ENCODE results near the gene MLF2.
A peak's percentile ranks its signal among the peaks of the same experiment; 100 is the strongest.

The MLF2 gene, protein sequence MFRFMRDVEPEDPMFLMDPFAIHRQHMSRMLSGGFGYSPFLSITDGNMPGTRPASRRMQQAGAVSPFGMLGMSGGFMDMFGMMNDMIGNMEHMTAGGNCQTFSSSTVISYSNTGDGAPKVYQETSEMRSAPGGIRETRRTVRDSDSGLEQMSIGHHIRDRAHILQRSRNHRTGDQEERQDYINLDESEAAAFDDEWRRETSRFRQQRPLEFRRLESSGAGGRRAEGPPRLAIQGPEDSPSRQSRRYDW

GRCh38 chr12:6752921-6753771 is at the start of gene MLF2:
Gene MLF2 (minus strand): TSS chr12:6753141. CDS start chr12:6752334, 807 bp downstream.
- peak within 1 kb of the TSS; percentile 95 for H3K4me3 ChIP-seq (ENCODE audit: low read depth, low read length)
- peak; percentile 98 for DNase-seq (ENCODE audit: low read depth)

GRCh38 chr12:6799147-6799546 is 46.2 kb upstream of the MLF2 start:
- DNase-seq (ENCODE audit: low read depth), result no peak
- no peak overlapping the region for H3K4me3 ChIP-seq (ENCODE audit: low read depth, low read length)

GRCh38 chr12:6796576-6796975 is 43.6 kb upstream of the MLF2 start:
- DNase-seq (ENCODE audit: low read depth), result no peak
- no peak overlapping the region for H3K4me3 ChIP-seq (ENCODE audit: low read depth, low read length)

- DNase-seq (ENCODE audit: low read depth), result no peak
- no peak overlapping the region for H3K4me3 ChIP-seq (ENCODE audit: low read depth, low read length)
Observed at GRCh38 chr12:6795088-6795487, 42.1 kb upstream of the MLF2 start.

DNA sequence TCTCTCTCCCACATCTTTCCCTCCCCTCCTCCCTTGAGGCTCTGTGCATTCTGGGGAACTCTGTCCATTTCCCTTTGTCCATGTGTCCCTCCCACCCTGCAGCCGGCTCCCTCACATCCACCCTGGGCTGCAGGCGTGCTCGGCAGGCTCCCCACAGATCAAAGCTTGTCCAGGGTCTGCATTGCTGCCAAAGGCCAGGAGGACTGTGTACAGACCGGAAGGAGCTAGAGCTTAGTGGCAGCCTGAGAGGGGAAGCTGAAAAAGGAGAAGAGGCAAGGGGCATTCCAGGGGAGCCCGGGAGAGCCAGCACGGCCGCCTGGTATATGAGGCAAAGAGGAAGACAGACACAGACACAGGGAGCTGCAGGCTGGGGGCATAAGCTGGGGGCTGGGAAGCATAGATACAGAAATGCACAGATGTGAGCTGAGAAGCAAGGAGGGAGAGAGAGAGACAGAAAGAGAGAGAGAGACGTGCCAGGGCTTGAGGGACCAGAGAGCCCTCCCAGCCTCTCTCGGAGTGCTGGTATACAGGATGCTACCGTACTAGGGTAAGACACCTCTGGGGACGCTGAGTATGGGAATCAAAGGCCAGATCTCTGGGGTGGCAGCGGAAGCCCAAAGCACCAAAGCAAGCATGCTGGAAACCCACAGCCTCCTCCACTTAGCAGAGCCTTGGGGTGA is 39.7 kb upstream of the MLF2 start:
- DNase-seq (ENCODE audit: low read depth), result no peak
- no peak overlapping the region for H3K4me3 ChIP-seq (ENCODE audit: low read depth, low read length)

- no peak overlapping the region for H3K4me3 ChIP-seq (ENCODE audit: low read depth, low read length)
- no peak for DNase-seq (ENCODE audit: low read depth)
Observed at GRCh38 chr12:6791931-6792520, 39.1 kb upstream of the MLF2 start.

DNA sequence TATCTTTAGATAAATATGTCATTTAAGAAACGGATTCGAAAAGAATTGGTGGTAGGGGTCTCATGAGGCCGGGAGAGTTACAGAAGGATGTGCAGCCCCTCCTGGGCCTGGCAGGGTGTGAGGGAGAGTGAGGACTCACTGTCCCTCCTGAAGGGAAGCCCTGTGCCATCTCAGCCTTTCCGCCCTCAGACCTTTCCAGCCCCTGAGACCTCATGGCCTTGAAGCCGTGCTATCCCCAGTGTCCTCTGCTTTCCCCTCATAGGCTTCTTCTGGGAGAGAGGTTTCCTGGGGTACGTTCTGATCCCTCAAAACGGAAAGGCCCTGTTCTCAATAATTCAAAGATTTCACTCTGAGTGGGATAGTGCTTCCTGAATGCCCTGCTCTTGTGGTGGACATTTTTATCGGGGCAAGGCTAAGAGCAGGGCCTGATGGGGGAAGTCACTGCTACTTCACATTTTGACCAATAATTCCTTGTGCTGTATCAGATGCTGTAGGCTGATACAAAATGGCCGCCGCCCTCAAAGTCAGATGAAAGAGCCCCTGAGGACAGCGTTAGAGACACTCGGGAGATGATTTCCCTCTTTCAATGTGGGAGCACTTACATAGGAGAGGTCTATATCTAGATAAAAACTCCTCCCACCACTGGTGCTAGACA is 37.7 kb upstream of the MLF2 start:
- DNase-seq (ENCODE audit: low read depth), result no peak
- no peak overlapping the region for H3K4me3 ChIP-seq (ENCODE audit: low read depth, low read length)

DNA sequence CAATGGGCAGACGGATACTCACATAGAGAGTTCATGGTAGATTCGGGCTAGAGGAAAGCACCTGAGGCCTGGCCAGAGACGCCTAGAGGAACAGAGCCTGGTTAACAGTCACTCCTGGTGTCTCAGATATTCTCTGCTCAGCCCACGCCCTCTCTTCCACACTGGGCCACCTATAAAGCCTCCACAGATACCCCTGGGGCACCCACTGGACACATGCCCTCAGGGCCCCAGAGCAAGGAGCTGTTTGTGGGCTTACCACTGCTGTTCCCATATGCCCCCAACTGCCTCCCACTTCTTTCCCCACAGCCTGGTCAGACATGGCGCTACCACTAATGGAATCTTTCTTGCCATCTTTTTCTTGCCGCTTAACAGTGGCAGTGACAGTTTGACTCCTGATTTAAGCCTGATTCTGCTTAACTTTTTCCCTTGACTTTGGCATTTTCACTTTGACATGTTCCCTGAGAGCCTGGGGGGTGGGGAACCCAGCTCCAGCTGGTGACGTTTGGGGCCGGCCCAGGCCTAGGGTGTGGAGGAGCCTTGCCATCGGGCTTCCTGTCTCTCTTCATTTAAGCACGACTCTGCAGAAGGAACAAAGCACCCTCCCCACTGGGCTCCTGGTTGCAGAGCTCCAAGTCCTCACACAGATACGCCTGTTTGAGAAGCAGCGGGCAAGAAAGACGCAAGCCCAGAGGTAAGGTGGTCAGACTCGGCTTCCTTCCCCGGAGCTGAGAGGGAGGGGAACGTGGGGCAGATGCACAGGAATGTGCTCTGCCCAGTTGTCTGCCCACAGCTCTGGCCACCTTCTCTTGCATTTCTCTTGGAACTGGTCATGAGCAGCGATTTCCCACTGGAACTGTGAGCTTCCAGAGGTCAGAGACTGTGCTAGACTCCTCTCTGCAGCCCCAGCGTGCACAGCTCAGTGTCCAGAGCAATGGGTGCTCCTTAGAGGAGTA is 36.3 kb upstream of the MLF2 start, which contains the start of gene CD4:
Gene CD4 (plus strand): TSS at position 557 of the 953 bp plus-strand sequence. CDS start 10,611 bp downstream, outside the sequence.
- H3K4me3 ChIP-seq (ENCODE audit: low read depth, low read length), result no peak within 1 kb of the TSS
- DNase-seq (ENCODE audit: low read depth), result no peak

- no peak for DNase-seq (ENCODE audit: low read depth)
Observed at GRCh38 chr12:6787309-6787708, 34.4 kb upstream of the MLF2 start.

DNA sequence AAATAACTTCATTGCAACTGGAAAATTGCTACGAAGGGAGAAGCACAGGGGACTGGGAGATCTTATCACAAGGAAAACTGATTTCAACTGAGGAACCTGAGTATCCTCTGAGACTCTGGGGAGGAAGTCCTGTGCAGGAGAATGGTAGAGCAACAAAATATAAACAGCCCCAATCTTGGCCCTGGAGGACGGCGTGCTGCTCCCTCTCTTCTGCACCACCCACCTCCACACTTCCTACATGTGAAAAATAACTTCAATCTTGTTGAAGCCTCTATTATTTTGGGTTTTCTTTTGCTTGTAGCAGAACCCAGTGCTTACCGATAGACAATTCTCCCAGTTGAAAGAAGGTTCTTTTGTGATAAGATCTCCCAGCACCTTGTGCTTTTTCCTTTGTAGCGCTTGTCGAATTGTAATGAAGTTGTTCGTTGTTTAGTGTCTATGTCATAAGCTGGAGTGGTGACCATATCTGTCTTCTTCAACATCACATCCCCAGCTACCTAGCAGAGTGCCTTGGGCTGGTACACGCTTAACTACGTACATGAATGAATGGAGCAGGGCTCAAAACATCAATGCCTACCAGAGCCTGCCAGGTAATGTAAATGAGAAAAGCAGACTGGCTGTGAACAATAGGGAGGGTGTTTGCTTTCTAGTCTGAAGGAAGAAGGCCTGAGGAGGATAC is 33.6 kb upstream of the MLF2 start:
- H3K4me3 ChIP-seq (ENCODE audit: low read depth, low read length), result no peak overlapping the region
- no peak for DNase-seq (ENCODE audit: low read depth)

More at GRCh38 chr12:6787309-6787708, 34.4 kb upstream of the MLF2 start:
- no peak overlapping the region for H3K4me3 ChIP-seq (ENCODE audit: low read depth, low read length)

DNA sequence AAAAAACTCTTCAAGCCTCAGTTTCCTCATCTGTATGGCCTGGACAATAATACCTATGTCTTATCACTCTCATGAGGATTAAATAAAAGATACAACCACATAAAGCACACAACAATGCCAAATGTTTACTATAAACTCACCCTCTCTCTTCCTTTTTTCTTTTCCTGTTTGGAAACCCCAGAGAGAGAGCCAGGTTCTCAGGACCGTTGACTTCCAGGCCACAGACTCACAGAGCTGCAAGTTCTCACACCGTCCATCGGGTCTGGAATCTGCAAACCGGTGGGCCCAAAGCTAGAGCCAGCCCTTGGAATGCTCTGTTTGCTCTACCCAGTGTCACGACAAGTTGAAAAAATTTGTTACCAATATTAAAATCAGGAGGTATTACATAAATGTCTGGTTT is 31.8 kb upstream of the MLF2 start:
- H3K4me3 ChIP-seq (ENCODE audit: low read depth, low read length), result no peak overlapping the region
- DNase-seq (ENCODE audit: low read depth), result no peak

- no peak for DNase-seq (ENCODE audit: low read depth)
- H3K4me3 ChIP-seq (ENCODE audit: low read depth, low read length), result no peak overlapping the region
Observed at GRCh38 chr12:6784296-6784695, 31.4 kb upstream of the MLF2 start.

DNA sequence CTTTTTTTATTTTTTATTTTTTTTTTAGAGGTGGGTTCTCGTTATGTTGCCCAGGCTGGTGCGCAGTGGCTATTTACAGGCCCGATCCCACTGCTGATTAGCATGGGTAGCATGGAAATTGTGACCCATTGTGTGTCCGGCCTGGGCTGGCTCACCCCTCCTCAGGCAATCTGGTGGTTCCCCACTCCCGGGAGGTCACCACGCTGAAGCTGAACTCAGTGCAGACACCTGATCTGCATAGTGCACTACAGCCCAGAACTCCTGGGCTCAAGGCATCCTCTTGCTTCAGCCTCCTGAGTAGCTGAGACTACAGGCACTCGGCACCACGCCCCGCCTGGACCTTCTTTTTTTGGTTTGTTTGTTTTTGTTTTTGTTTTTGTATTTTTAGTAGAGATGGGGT is 30.9 kb upstream of the MLF2 start:
- no peak overlapping the region for H3K4me3 ChIP-seq (ENCODE audit: low read depth, low read length)
- DNase-seq (ENCODE audit: low read depth), result no peak

DNA sequence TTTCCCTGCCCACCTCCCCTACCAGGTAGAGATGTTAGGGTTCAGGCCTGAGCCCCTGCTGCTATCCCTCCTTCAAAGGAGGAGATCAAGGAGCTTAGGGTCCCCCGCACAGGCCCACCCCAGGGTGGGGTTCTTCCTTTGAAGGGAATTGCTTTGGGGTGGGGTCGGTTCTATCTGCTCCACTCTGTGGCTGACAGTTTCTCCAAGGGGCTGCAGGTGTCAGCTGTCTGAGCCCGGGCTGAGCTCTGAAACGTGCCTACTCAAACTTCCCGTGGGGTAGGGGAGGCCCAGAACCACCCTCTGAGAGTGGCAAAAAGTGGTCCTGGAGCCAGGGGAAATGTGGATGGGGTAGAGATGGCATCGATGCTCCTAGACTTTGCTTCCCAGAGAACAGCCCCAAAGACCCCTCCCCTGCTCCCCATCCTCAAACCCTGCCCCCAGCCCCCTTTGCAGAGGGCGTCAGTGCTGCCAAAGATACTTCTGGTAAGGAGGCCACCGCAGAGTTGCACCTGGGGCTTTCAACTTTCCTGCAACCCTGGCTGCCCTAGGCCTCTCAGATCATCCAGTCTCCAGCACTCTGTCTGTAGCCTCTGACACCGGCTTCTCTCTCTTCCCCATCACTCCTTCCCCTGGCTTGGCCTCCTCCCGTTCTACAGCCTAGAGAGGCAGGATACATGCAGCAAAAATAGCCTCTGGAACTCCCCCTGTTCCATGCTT is 30.1 kb upstream of the MLF2 start:
- DNase-seq (ENCODE audit: low read depth), result no peak
- H3K4me3 ChIP-seq (ENCODE audit: low read depth, low read length), result no peak overlapping the region

- no peak for DNase-seq (ENCODE audit: low read depth)
- no peak overlapping the region for H3K4me3 ChIP-seq (ENCODE audit: low read depth, low read length)
Observed at GRCh38 chr12:6782119-6782518, 29.2 kb upstream of the MLF2 start.

DNA sequence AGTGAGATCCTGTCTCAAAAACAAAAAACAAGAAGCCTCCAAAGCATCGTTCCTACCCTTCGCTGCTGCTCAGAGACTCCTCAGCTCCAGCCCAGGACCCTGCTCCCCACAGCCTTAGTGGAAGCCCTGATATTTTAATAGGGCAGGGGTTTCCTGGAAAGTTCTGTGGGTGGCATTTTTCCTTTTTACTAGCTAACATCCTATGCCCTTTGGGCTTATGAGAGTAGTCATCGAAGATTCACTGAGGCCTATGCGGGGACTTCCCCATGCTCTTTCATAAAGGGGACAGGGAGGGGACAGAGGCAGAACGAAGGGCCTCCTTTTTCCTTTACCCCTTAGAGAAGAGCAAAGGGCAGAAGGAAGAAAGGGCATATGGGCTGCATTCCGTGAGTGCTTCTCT is 27.6 kb upstream of the MLF2 start:
- DNase-seq (ENCODE audit: low read depth), result no peak

DNA sequence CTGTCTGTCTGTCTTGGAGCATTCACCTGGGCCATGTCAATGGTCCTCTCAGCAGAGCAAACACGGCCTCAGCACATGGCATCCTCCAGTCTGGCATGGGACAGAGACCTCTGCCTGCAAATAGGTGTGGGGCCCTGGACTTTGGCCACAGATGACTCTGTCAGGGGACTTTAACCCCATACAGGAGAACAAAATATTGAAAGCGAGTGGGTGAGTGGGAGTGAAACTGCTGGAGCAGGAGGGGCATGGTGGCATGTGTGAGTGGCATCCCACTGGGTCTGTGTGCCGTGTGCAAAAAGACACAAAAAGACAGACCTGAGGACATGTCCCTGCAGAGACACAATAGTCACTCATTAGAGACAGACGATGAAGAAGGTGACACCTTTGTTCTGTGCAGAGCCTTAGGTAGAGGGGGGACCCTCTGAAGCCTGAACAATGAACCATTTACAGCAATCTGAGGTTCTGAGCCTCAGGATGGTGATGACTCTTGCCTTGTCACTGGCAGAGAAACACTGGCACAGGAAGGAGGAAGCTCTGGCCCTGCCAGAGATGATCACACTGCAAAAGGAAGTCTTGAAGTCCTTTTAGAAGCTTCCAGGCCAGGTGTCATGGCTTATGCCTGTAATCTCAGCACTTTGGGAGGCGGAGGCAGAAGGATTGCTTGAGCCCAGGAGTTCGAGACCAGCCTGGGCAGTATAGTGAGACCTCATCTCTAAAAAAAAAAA is 26.9 kb upstream of the MLF2 start:
- H3K4me3 ChIP-seq (ENCODE audit: low read depth, low read length), result no peak overlapping the region
- DNase-seq (ENCODE audit: low read depth), result no peak

More for the DNA sequence above, 27.6 kb upstream of the MLF2 start:
- no peak overlapping the region for H3K4me3 ChIP-seq (ENCODE audit: low read depth, low read length)
